IMR-90 (cell line): ENCODE measurements around the gene MYBPHL. TPM values are rescaled to one million over a fixed set of nuclear protein-coding genes. Genes with fewer than 3 reads are reported as not detected.
A peak's percentile ranks its signal among the peaks of the same experiment; 100 is the strongest.

Experiments
- ATAC-seq: fragments of 200-7000 bp; cut with Tn5 transposase; 2 replicates; pipeline ENCODE4 v1.9.1; 2020; ENCODE audit warnings: low read depth, mild to moderate bottlenecking, moderate library complexity
- BruUV-seq: library from RNA; stranded (reverse); fragments of 400-500 nt; replicated peaks from 2 replicates; lab custom pipeline; 2021; lab: Mats Ljungman, UMichigan
- CTCF ChIA-PET: fragments of 300-600 bp; formaldehyde crosslinking; extraction: SDS; loops from one replicate; lab custom pipeline; 2021; ENCODE audit warnings: antibody characterized with exemption; lab: Yijun Ruan, JAX
- POLR2A ChIA-PET: fragments of 300-600 bp; sonication (Branson Sonifier 250); formaldehyde crosslinking; loops from one replicate; lab custom pipeline; 2022; ENCODE audit warnings: antibody characterized with exemption; ENCODE audit not compliant: unreplicated experiment; lab: Charles Lee
- DNase-seq: peaks from one replicate; pipeline ENCODE4 v3.0.0; 2013
- H2AFZ ChIP-seq: replicated peaks from 2 replicates; pipeline ENCODE3; 2013; ENCODE audit warnings: low read length, mild to moderate bottlenecking; ENCODE audit not compliant: poor library complexity
- H2AK5ac ChIP-seq: 2 replicates; pipeline ENCODE4 v1.6.1; 2013; ENCODE audit warnings: low read depth, low read length, inconsistent platforms
- H2AK9ac ChIP-seq: replicated peaks from 2 replicates; pipeline ENCODE3; 2013; ENCODE audit warnings: mild to moderate bottlenecking, low read depth, low read length, moderate library complexity; ENCODE audit not compliant: poor library complexity
- H2BK120ac ChIP-seq: 2 replicates; pipeline ENCODE4 v1.6.1; 2013; ENCODE audit warnings: low read depth, low read length, inconsistent platforms
- H2BK15ac ChIP-seq: 3 replicates; pipeline ENCODE4 v1.6.1; 2013; ENCODE audit warnings: low read depth, low read length, inconsistent platforms
- H2BK20ac ChIP-seq: 2 replicates; pipeline ENCODE4 v1.6.1; 2013; ENCODE audit warnings: low read depth, mild to moderate bottlenecking, inconsistent platforms, low read length, moderate library complexity
- H2BK5ac ChIP-seq: 2 replicates; pipeline ENCODE4 v1.6.1; 2013; ENCODE audit warnings: mild to moderate bottlenecking, low read depth, low read length, inconsistent platforms; ENCODE audit not compliant: poor library complexity, severe bottlenecking
- H3K14ac ChIP-seq: replicated peaks from 2 replicates; pipeline ENCODE4 v1.6.1; 2013; ENCODE audit warnings: low read depth, low read length, inconsistent platforms
- H3K18ac ChIP-seq: 2 replicates; pipeline ENCODE4 v1.6.1; 2013; ENCODE audit warnings: low read depth, low read length, control low read depth
- H3K23ac ChIP-seq: 2 replicates; pipeline ENCODE4 v1.6.1; 2013; ENCODE audit warnings: low read depth, low read length, inconsistent platforms
- H3K27ac ChIP-seq: 2 replicates; pipeline ENCODE4 v1.5.1; 2013; ENCODE audit warnings: mild to moderate bottlenecking, control low read depth, low read length; ENCODE audit not compliant: insufficient read depth
- H3K27me3 ChIP-seq: 2 replicates; pipeline ENCODE4 v1.6.1; 2013; ENCODE audit warnings: low read length; ENCODE audit not compliant: control insufficient read depth, insufficient read depth
- H3K36me3 ChIP-seq: 2 replicates; pipeline ENCODE4 v1.6.1; 2013; ENCODE audit warnings: low read length, mixed read lengths; ENCODE audit not compliant: control insufficient read depth, insufficient read depth
- H3K4ac ChIP-seq: 2 replicates; pipeline ENCODE4 v1.6.1; 2013; ENCODE audit warnings: low read depth, low read length, inconsistent platforms
- H3K4me1 ChIP-seq: 2 replicates; pipeline ENCODE4 v1.6.1; 2013; ENCODE audit warnings: low read length, mixed read lengths; ENCODE audit not compliant: control insufficient read depth, insufficient read depth
- H3K4me2 ChIP-seq: 2 replicates; pipeline ENCODE4 v1.6.1; 2013; ENCODE audit warnings: low read depth, mild to moderate bottlenecking, control low read depth, low read length, moderate library complexity
- H3K4me3 ChIP-seq: 2 replicates; pipeline ENCODE4 v1.5.1; 2013; ENCODE audit warnings: low read depth, mild to moderate bottlenecking, control low read depth, low read length, moderate library complexity; ENCODE audit not compliant: insufficient read depth
- H3K56ac ChIP-seq: 2 replicates; pipeline ENCODE4 v1.6.1; 2013; ENCODE audit warnings: low read length, inconsistent platforms; ENCODE audit not compliant: insufficient read depth; ENCODE audit errors: extremely low read depth
- H3K79me1 ChIP-seq, 2 experiments: 2 replicates each; pipeline ENCODE4 v1.6.1; 2013; ENCODE audit warnings: low read length in 2 of 2, inconsistent platforms in 1 of 2, low read depth in 1 of 2
- H3K9ac ChIP-seq: 2 replicates; pipeline ENCODE4 v1.6.1; 2013; ENCODE audit warnings: low read depth, low read length, control low read depth
- H3K9me1 ChIP-seq: 2 replicates; pipeline ENCODE4 v1.6.1; 2013; ENCODE audit warnings: low read length, inconsistent platforms; ENCODE audit not compliant: insufficient read depth
- H3K9me3 ChIP-seq: 2 replicates; pipeline ENCODE4 v1.6.1; 2013; ENCODE audit warnings: low read length; ENCODE audit not compliant: control insufficient read depth, insufficient read depth
- H4K20me1 ChIP-seq: 2 replicates; pipeline ENCODE4 v1.6.1; 2013; ENCODE audit warnings: low read length, inconsistent platforms; ENCODE audit not compliant: insufficient read depth
- H4K5ac ChIP-seq: 2 replicates; pipeline ENCODE4 v1.6.1; 2013; ENCODE audit warnings: mild to moderate bottlenecking, low read depth, low read length, control low read depth
- H4K8ac ChIP-seq, 2 experiments: 2 replicates each; pipeline ENCODE4 v1.6.1; 2013; ENCODE audit warnings: low read depth in 2 of 2, low read length in 2 of 2, control low read depth in 1 of 2, inconsistent platforms in 1 of 2
- H4K91ac ChIP-seq: 2 replicates; pipeline ENCODE4 v1.6.1; 2013; ENCODE audit warnings: low read depth, low read length, inconsistent platforms; ENCODE audit not compliant: insufficient read depth
- BHLHE40 ChIP-seq: fragments of 150-350 bp; IDR thresholded peaks from 2 replicates; pipeline ENCODE4 v1.6.1; 2016; ENCODE audit warnings: mild to moderate bottlenecking, low read depth, low read length
- CEBPB ChIP-seq: IDR thresholded peaks from 2 replicates; pipeline ENCODE4 v1.6.1; 2012; ENCODE audit warnings: low read depth, low read length, improper control_type of control experiment
- CHD1 ChIP-seq: IDR thresholded peaks from 2 replicates; pipeline ENCODE4 v1.6.1; 2012; ENCODE audit warnings: low read depth, low read length, improper control_type of control experiment
- CTCF ChIP-seq: conservative IDR thresholded peaks from 2 replicates; pipeline ENCODE4 v1.5.1; 2012; ENCODE audit warnings: mild to moderate bottlenecking, low read depth, low read length, improper control_type of control experiment
- ELK1 ChIP-seq: fragments of 150-350 bp; IDR thresholded peaks from 2 replicates; pipeline ENCODE4 v1.6.1; 2016; ENCODE audit warnings: low read depth, mild to moderate bottlenecking, low read length, moderate library complexity, borderline replicate concordance
- FOS ChIP-seq: fragments of 150-350 bp; IDR thresholded peaks from 2 replicates; pipeline ENCODE4 v1.6.1; 2016; ENCODE audit warnings: low read depth, low read length
- MAFK ChIP-seq: IDR thresholded peaks from 2 replicates; pipeline ENCODE4 v1.6.1; 2012; ENCODE audit warnings: low read depth, low read length, improper control_type of control experiment
- MAZ ChIP-seq: IDR thresholded peaks from 2 replicates; pipeline ENCODE4 v1.6.1; 2012; ENCODE audit warnings: low read depth, mild to moderate bottlenecking, low read length, improper control_type of control experiment, moderate library complexity, borderline replicate concordance
- MXI1 ChIP-seq: IDR thresholded peaks from 2 replicates; pipeline ENCODE4 v1.6.1; 2012; ENCODE audit warnings: low read depth, mild to moderate bottlenecking, low read length, moderate library complexity, borderline replicate concordance
- NFE2L2 ChIP-seq: fragments of 150-350 bp; IDR thresholded peaks from 2 replicates; pipeline ENCODE4 v1.6.1; 2016; ENCODE audit warnings: low read depth, mild to moderate bottlenecking, low read length
- POLR2A ChIP-seq: IDR thresholded peaks from 2 replicates; pipeline ENCODE4 v1.6.1; 2012; ENCODE audit warnings: mild to moderate bottlenecking, low read depth, low read length
- RAD21 ChIP-seq: IDR thresholded peaks from 2 replicates; pipeline ENCODE4 v1.6.1; 2012; ENCODE audit warnings: low read length, improper control_type of control experiment
- RCOR1 ChIP-seq: IDR thresholded peaks from 2 replicates; pipeline ENCODE4 v1.6.1; 2012; ENCODE audit warnings: mild to moderate bottlenecking, low read length, improper control_type of control experiment; ENCODE audit not compliant: insufficient replicate concordance
- RFX5 ChIP-seq: IDR thresholded peaks from 2 replicates; pipeline ENCODE4 v1.8.0; 2012; ENCODE audit warnings: low read depth, mild to moderate bottlenecking, low read length, moderate library complexity
- SMC3 ChIP-seq: fragments of 150-350 bp; IDR thresholded peaks from 2 replicates; pipeline ENCODE4 v1.6.1; 2016; ENCODE audit warnings: low read depth, mild to moderate bottlenecking, antibody characterized with exemption, low read length, moderate library complexity
- WGBS, 2 experiments: methylation state at CpG; one replicate each; pipeline versions ENCODE4 v1.1.5 to v1.1.7; 2013; ENCODE audit warnings: missing lambda C conversion rate in 2 of 2; ENCODE audit not compliant: insufficient read length in 1 of 2; ENCODE audit errors: extremely low coverage in 2 of 2; 5-methylcytosine and 5-hydroxymethylcytosine counted together
- dilution Hi-C: fragments of 300-500 bp; cut with HindIII; formaldehyde crosslinking; loops from one replicate; pipeline ENCODE4 v1.14.3; 2018; ENCODE audit warnings: low sequenced_read_pairs; ENCODE audit not compliant: unreplicated experiment
- in situ Hi-C: fragments of 300-500 bp; cut with MboI; formaldehyde crosslinking; loops from 3 replicates; pipeline ENCODE4 v1.14.3; 2019; ENCODE audit warnings: low sequenced_read_pairs, inconsistent platforms, mixed read lengths
- intact Hi-C: fragments of 100-400 bp; cut with micrococcal nuclease; formaldehyde crosslinking; loops from 2 replicates; pipeline ENCODE4 v1.10.0; 2022
- polyA plus RNA-seq, 3 experiments: library from polyadenylated mRNA; depleted of rRNA; stranded (reverse); fragments of >200 nt; gene quantifications; 2 replicates each; pipeline ENCODE4 v1.2.3, GENCODE V29; 2012; ENCODE audit warnings: low replicate concordance in 1 of 3
- total RNA-seq: library from RNA; depleted of rRNA; stranded (reverse); fragments of >200 nt; gene quantifications from 2 replicates; pipeline ENCODE4 v1.2.3, GENCODE V29; 2012

Gene MYBPHL
- total and polyA plus RNA-seq, 2 of the 4 experiments (the other 2 are of a cell fraction), result 0.07 TPM; not detected in 1

GRCh38 chr1:109263597-109264378 is 43.0 kb downstream of the MYBPHL start:
- no peak overlapping the region for H3K4me2 ChIP-seq
- 0 out of 2 replicates have a peak, but pooled peaks cover 1% of the 10 kb centered on the region for H3K36me3 ChIP-seq
- BruUV-seq, result no TSS peak
- TF ChIP-seq RAD21 (peak; percentile 89), MAFK (no peak), RCOR1 (no peak), MXI1 (peak; percentile 63; the same call in 1 of the 2 replicates), MAZ (peak; percentile 43; the same call in 1 of the 2 replicates), FOS (no peak), ELK1 (no peak), SMC3 (peak; percentile 97), BHLHE40 (0 out of 2 replicates have a peak, but pooled peaks have one; percentile 12), POLR2A (no peak), CEBPB (no peak), NFE2L2 (no peak), CTCF (peak; percentile 99), RFX5 (no peak), CHD1 (no peak)
- peak overlapping the region; percentile 61 for H3K4ac ChIP-seq
- ATAC-seq (peak; percentile 97), DNase-seq (peak; percentile 79)
- H3K79me1 ChIP-seq, result no peaks in the 10 kb centered on the region
- no peak overlapping the region for H3K4me3 ChIP-seq
- intact Hi-C loops (loop anchor here (1.0 to 5.0 kb wide), 4 partner anchors 62 to 269 kb away; a partner anchor contains a TSS), in situ Hi-C loops (loop anchor here (10.0 kb wide), 1 partner anchor 271 kb away; the partner anchor contains the start of gene GPR61), dilution Hi-C loops (no loop called here)
- H3K9me1 ChIP-seq, result no peaks in the 10 kb centered on the region; the same call in 1 of the 2 replicates
- peak overlapping the region; percentile 82 for H2AFZ ChIP-seq
- no peak overlapping the region for H2BK5ac ChIP-seq
- H2AK5ac ChIP-seq, result peak overlapping the region; percentile 73
- H4K91ac ChIP-seq, result no peak overlapping the region
- H3K56ac ChIP-seq, result no peak overlapping the region
- ChIA-PET CTCF (interaction anchor here (0.8 to 1.2 kb wide), 3 partner anchors 10 to 136 kb away, joined by 4 to 6 read pairs (median 4); no protein-coding TSS in a partner anchor), POLR2A (no interaction called here)
- no peak overlapping the region for H4K5ac ChIP-seq
- no peak overlapping the region for H3K18ac ChIP-seq
- peaks cover 2% of the 10 kb centered on the region; the same call in 1 of the 2 replicates for H3K9me3 ChIP-seq
- H2BK20ac ChIP-seq, result no peak overlapping the region; the same call in 1 of the 2 replicates
- H3K14ac ChIP-seq, result no peak overlapping the region
- peak overlapping the region; percentile 57 for H2BK120ac ChIP-seq
- H2BK15ac ChIP-seq, result no peak overlapping the region
- H4K20me1 ChIP-seq, result no peaks in the 10 kb centered on the region
- H4K8ac ChIP-seq, result peak overlapping the region in 1 of 2 experiments; percentile 47; a peak in 1 of 4 replicates
- no peaks in the 10 kb centered on the region for H3K27me3 ChIP-seq
- 38% methylated on average over 4 of the region's 29 CpGs; no CpG with 5 or more reads in 1 of the 2 experiments for WGBS, 2 experiments
- H3K23ac ChIP-seq, result no peak overlapping the region
- H3K4me1 ChIP-seq, result no peaks in the 10 kb centered on the region
- peak overlapping the region; percentile 83 for H2AK9ac ChIP-seq
- no peak overlapping the region for H3K9ac ChIP-seq
- no peak overlapping the region for H3K27ac ChIP-seq
